Suprapubic skin (tissue), 4 donors: ENCODE data around the gene TGOLN2. TPM values are rescaled to one million over a fixed set of nuclear protein-coding genes. Genes with fewer than 3 reads are reported as not detected.
"Not testable (repeated sequence)": the region's sequence is repeated elsewhere in the genome, so short reads cannot be mapped to it uniquely, and the experiment has no call there.

Experiments used
- DNase-seq, 2 donors: peaks; one replicate each; pipeline ENCODE4 v3.0.0-alpha.2; 2019; ENCODE audit warnings: low spot score in 2 of 2
- H3K27ac ChIP-seq: fragments of 200-600 bp; sonication (generic); one replicate; pipeline ENCODE4 v1.5.1; 2019
- H3K27me3 ChIP-seq: fragments of 200-600 bp; sonication (generic); one replicate; pipeline ENCODE4 v1.5.1; 2019
- H3K36me3 ChIP-seq: fragments of 200-600 bp; sonication (generic); one replicate; pipeline ENCODE4 v1.5.1; 2019
- H3K4me1 ChIP-seq: fragments of 200-600 bp; sonication (generic); one replicate; pipeline ENCODE4 v1.5.1; 2019
- H3K4me3 ChIP-seq: fragments of 200-600 bp; sonication (generic); one replicate; pipeline ENCODE4 v1.5.1; 2019; ENCODE audit warnings: mild to moderate bottlenecking
- H3K9me3 ChIP-seq: fragments of 200-600 bp; sonication (generic); one replicate; pipeline ENCODE4 v1.5.1; 2019
- CTCF ChIP-seq, 2 donors: fragments of 200-600 bp in 1 of 2; fragments of 450-650 bp in 1 of 2; sonication (generic) in 1 of 2; IDR thresholded peaks; one replicate each; pipeline ENCODE4 v1.5.1; 2016 to 2019; ENCODE audit warnings: antibody characterized with exemption in 2 of 2, mild to moderate bottlenecking in 1 of 2, moderate library complexity in 1 of 2
- EP300 ChIP-seq: sonication (generic); formaldehyde crosslinking; IDR thresholded peaks from one replicate; pipeline ENCODE4 v1.6.1; 2017; ENCODE audit warnings: antibody characterized with exemption
- POLR2A ChIP-seq, 2 donors: fragments of 450-650 bp; IDR thresholded peaks; one replicate each; pipeline ENCODE4 v1.6.1; 2017; ENCODE audit warnings: antibody characterized with exemption in 2 of 2, mild to moderate bottlenecking in 2 of 2, moderate library complexity in 2 of 2
- POLR2AphosphoS5 ChIP-seq, 3 donors: sonication (generic); formaldehyde crosslinking; IDR thresholded peaks; one replicate each; pipeline ENCODE4 v1.6.1; 2017; ENCODE audit warnings: antibody characterized with exemption in 3 of 3
- WGBS: methylation state at CpG from one replicate; pipeline ENCODE4 v1.1.5; 2018; 5-methylcytosine and 5-hydroxymethylcytosine counted together
- total RNA-seq, 4 donors: library from RNA; depleted of rRNA; stranded (reverse); fragments of >200 nt; gene quantifications; one replicate each; pipeline ENCODE4 v1.1.0, GENCODE V29; 2016

The TGOLN2 gene
- total RNA-seq, 4 donors from 2014 or later: 62.5 to 118 (median 72.0) TPM

- H3K27me3 ChIP-seq: no peaks in the 10 kb centered on the region
- H3K27ac ChIP-seq: peak overlapping the region; percentile 90
- 12% methylated on average over 9 of the region's 10 CpGs for WGBS
- DNase-seq: no peak
- H3K9me3 ChIP-seq: no peaks in the 10 kb centered on the region
- H3K36me3 ChIP-seq: peaks cover 40% of the 10 kb centered on the region
- peaks cover 45% of the 10 kb centered on the region for H3K4me1 ChIP-seq
- no peak for TF ChIP-seq POLR2AphosphoS5 (IDR thresholded peaks at IDR 0.05)
- no peak for TF ChIP-seq EP300
- no peak for TF ChIP-seq CTCF (IDR thresholded peaks at IDR 0.05)
- TF ChIP-seq POLR2A (IDR thresholded peaks at IDR 0.05): no peak
- H3K4me3 ChIP-seq: peak overlapping the region; percentile 60
Observed at GRCh38 chr2:85355073-85355410, 27.3 kb upstream of the TGOLN2 start.

GRCh38 chr2:85354286-85355072, 26.7 kb upstream of the TGOLN2 start, which contains the start of the genes ELMOD3 and RETSAT:
Gene ELMOD3, plus strand, starts transcription at chr2:85354769. Its CDS starts 2,430 bp downstream, at chr2:85357199.
Gene RETSAT, minus strand, starts transcription at chr2:85354528. Its CDS starts 21 bp downstream, at chr2:85354507.
- Histone ChIP-seq H3K27me3 (no peaks in the 10 kb centered on the region), H3K4me3 (peak within 1 kb of the TSS; percentile 60), H3K36me3 (peaks cover 40% of the 10 kb centered on the region), H3K9me3 (no peaks in the 10 kb centered on the region), H3K27ac (peak within 1 kb of the TSS; percentile 90), H3K4me1 (peaks cover 45% of the 10 kb centered on the region)
- peak in 1 of 2 donors; percentile 90 for TF ChIP-seq POLR2A (IDR thresholded peaks at IDR 0.05)
- TF ChIP-seq CTCF (IDR thresholded peaks at IDR 0.05): no peak
- no peak for TF ChIP-seq EP300
- TF ChIP-seq POLR2AphosphoS5 (IDR thresholded peaks at IDR 0.05): peak; percentile 9 to 97 (median 95)
- DNase-seq: peak; percentile 98 to 99
- WGBS: 0% methylated on average over 38 of the region's 42 CpGs

GRCh38 chr2:85353876-85354285, 26.1 kb upstream of the TGOLN2 start:
- no peaks in the 10 kb centered on the region for H3K9me3 ChIP-seq
- peak overlapping the region; percentile 90 for H3K27ac ChIP-seq
- H3K4me3 ChIP-seq: peak overlapping the region; percentile 60
- TF ChIP-seq EP300 (no peak), POLR2AphosphoS5 (IDR thresholded peaks at IDR 0.05) (no peak), CTCF (IDR thresholded peaks at IDR 0.05) (no peak), POLR2A (IDR thresholded peaks at IDR 0.05) (no peak)
- no peaks in the 10 kb centered on the region for H3K27me3 ChIP-seq
- peaks cover 45% of the 10 kb centered on the region for H3K4me1 ChIP-seq
- peak in 1 of 2 donors; percentile 80 for DNase-seq
- H3K36me3 ChIP-seq: peaks cover 43% of the 10 kb centered on the region
- WGBS: 6% methylated on average over 14 of the region's 16 CpGs

- Histone ChIP-seq H3K4me1 (peaks cover 9% of the 10 kb centered on the region), H3K9me3 (no peaks in the 10 kb centered on the region), H3K36me3 (peaks cover 90% of the 10 kb centered on the region), H3K27me3 (no peaks in the 10 kb centered on the region), H3K27ac (no peak overlapping the region), H3K4me3 (no peak overlapping the region)
- DNase-seq: no peak
- TF ChIP-seq EP300 (no peak), POLR2A (IDR thresholded peaks at IDR 0.05) (no peak), POLR2AphosphoS5 (IDR thresholded peaks at IDR 0.05) (no peak), CTCF (IDR thresholded peaks at IDR 0.05) (no peak)
- 93% methylated on average over 3 of the region's 3 CpGs for WGBS
Observed at GRCh38 chr2:85347599-85347998, 19.8 kb upstream of the TGOLN2 start.

GRCh38 chr2:85344356-85344954, 16.7 kb upstream of the TGOLN2 start:
- H3K9me3 ChIP-seq: no peaks in the 10 kb centered on the region
- no peak overlapping the region for H3K27ac ChIP-seq
- 89% methylated on average over 10 of the region's 14 CpGs for WGBS
- no peak overlapping the region for H3K4me3 ChIP-seq
- TF ChIP-seq POLR2AphosphoS5 (IDR thresholded peaks at IDR 0.05): no peak
- peaks cover 3% of the 10 kb centered on the region for H3K4me1 ChIP-seq
- no peak for DNase-seq
- H3K27me3 ChIP-seq: no peaks in the 10 kb centered on the region
- H3K36me3 ChIP-seq: peaks cover 72% of the 10 kb centered on the region

- WGBS: 88% methylated on average over 9 of the region's 10 CpGs
- H3K27ac ChIP-seq, H3K27me3 ChIP-seq, H3K4me1 ChIP-seq, H3K4me3 ChIP-seq, DNase-seq, H3K9me3 ChIP-seq: not testable (repeated sequence)
- peaks cover 63% of the 10 kb centered on the region for H3K36me3 ChIP-seq
Observed at GRCh38 chr2:85343207-85343895, 15.6 kb upstream of the TGOLN2 start.
